Effector memory CD4-positive, alpha-beta T cell (primary cell): ENCODE results near the gene PCSK5.
"Not testable (repeated sequence)": the region's sequence is repeated elsewhere in the genome, so short reads cannot be mapped to it uniquely, and the experiment has no call there.

Source experiments
- DNase-seq, 3 donors: peaks; one replicate each; pipeline ENCODE4 v3.0.0-alpha.2; 2020
- H3K27ac ChIP-seq: 2 replicates; pipeline ENCODE4 v1.7.0; 2013; ENCODE audit warnings: mild to moderate bottlenecking, low read length, moderate library complexity; ENCODE audit not compliant: insufficient read depth, poor library complexity, severe bottlenecking
- H3K27me3 ChIP-seq: replicated peaks from 2 replicates; pipeline ENCODE4 v1.7.0; 2013; ENCODE audit warnings: mild to moderate bottlenecking, low read length; ENCODE audit not compliant: insufficient read depth, control insufficient read depth, poor library complexity, severe bottlenecking
- H3K36me3 ChIP-seq: 2 replicates; pipeline ENCODE4 v1.7.0; 2013; ENCODE audit warnings: mild to moderate bottlenecking, low read length, moderate library complexity; ENCODE audit not compliant: control insufficient read depth, insufficient read depth
- H3K4me1 ChIP-seq: 2 replicates; pipeline ENCODE4 v1.7.0; 2013; ENCODE audit warnings: low read length, mild to moderate bottlenecking; ENCODE audit not compliant: control insufficient read depth, insufficient read depth, poor library complexity, severe bottlenecking
- H3K4me3 ChIP-seq: 2 replicates; pipeline ENCODE4 v1.7.0; 2013; ENCODE audit warnings: low read length, low read depth, mild to moderate bottlenecking; ENCODE audit not compliant: insufficient read depth, poor library complexity, severe bottlenecking
- H3K9me3 ChIP-seq: 2 replicates; pipeline ENCODE4 v1.7.0; 2013; ENCODE audit warnings: mild to moderate bottlenecking, low read length, moderate library complexity; ENCODE audit not compliant: control insufficient read depth

The PCSK5 gene

GRCh38 chr9:75900893-75901524 is 10.5 kb downstream of the PCSK5 start:
- H3K36me3 ChIP-seq, H3K4me3 ChIP-seq, DNase-seq: not testable (repeated sequence)

DNA sequence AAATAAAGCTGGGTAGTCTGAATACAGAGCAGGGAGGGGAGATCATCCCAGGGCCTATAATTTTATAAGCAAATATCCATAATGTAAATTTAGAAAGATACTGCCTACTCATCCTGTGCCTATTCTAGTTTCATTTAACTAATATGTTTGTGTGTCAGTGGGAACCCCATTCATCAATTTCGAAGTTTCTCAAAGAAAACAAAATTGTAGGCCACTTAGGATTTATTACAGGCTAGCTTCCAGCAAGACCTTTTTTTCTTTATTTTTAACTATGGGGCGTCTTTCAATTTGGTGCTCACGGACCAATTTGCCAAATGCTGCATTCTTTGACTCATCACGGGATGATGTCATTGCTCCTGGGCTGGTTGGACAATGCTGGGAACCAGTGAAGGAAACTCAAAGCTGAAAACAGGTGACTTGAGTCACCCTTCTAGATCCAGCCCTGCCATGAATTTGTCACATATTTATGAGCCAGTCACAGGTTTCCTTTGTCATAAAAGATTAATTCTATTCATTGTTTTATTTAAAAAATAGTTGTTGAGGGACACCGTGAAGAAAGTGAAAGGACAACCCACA is 13.4 kb downstream of the PCSK5 start:
- no peaks in the 10 kb centered on the region for H3K36me3 ChIP-seq
- no peak for DNase-seq
- no peaks in the 10 kb centered on the region for H3K4me1 ChIP-seq
- H3K9me3 ChIP-seq: no peaks in the 10 kb centered on the region
- H3K27me3 ChIP-seq: no peaks in the 10 kb centered on the region
- no peak overlapping the region for H3K4me3 ChIP-seq
- no peak overlapping the region for H3K27ac ChIP-seq

More at GRCh38 chr9:75900893-75901524, 10.5 kb downstream of the PCSK5 start:
- H3K4me1 ChIP-seq, H3K27me3 ChIP-seq, H3K9me3 ChIP-seq, H3K27ac ChIP-seq: not testable (repeated sequence)

GRCh38 chr9:75904364-75904763 is 13.9 kb downstream of the PCSK5 start:
- Histone ChIP-seq H3K4me1 (no peaks in the 10 kb centered on the region), H3K27me3 (no peaks in the 10 kb centered on the region), H3K4me3 (no peak overlapping the region), H3K36me3 (no peaks in the 10 kb centered on the region), H3K9me3 (no peaks in the 10 kb centered on the region), H3K27ac (no peak overlapping the region)
- DNase-seq: no peak

DNA sequence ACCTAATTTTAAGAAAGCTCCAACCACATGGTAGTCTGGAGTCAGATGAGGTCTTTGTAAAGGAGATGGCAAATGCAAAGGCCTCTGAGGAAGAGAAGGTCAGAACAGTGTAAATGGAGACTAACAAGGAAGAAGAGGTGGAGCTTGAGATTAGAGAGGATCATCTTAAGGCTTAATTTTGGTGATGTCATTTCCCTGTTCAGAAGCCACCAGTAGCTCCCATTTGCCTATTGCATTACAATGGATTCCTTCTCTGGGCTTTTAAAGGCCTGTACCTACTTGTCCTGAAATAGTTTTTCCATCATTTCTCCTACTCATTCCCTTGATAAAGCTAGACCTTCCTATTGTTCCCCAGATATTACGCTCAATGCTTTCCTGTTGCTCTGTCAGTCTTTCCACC is 16.1 kb downstream of the PCSK5 start:
- no peak for DNase-seq
- no peaks in the 10 kb centered on the region for H3K27me3 ChIP-seq
- no peaks in the 10 kb centered on the region for H3K4me1 ChIP-seq
- H3K4me3 ChIP-seq: no peak overlapping the region
- H3K9me3 ChIP-seq: no peaks in the 10 kb centered on the region
- no peak overlapping the region for H3K27ac ChIP-seq
- no peaks in the 10 kb centered on the region for H3K36me3 ChIP-seq

DNA sequence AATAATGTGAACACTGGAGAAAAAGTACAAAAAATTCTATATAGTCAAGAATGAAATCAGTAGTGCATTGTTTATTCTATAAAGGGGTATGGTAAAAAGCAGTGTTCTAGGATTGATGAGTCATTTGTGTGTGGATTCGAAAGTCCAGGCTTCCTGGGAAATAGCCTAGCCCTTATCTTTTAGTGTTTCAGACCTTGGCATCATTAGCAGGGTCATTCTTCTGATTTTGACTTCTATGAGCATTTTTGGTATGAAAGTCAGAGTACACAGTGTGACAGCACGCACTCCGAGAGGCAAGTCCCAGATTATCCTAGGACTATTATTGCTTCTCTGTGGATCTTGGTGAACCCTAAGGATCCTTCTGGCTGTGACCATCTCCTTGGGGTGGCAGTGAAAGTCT is 16.9 kb downstream of the PCSK5 start:
- DNase-seq: no peak
- no peaks in the 10 kb centered on the region for H3K4me1 ChIP-seq
- no peaks in the 10 kb centered on the region for H3K36me3 ChIP-seq
- H3K9me3 ChIP-seq: no peaks in the 10 kb centered on the region
- no peak overlapping the region for H3K4me3 ChIP-seq
- H3K27me3 ChIP-seq: no peaks in the 10 kb centered on the region
- H3K27ac ChIP-seq: no peak overlapping the region

- Histone ChIP-seq H3K27me3 (no peaks in the 10 kb centered on the region), H3K36me3 (no peaks in the 10 kb centered on the region), H3K4me3 (no peak overlapping the region), H3K27ac (no peak overlapping the region), H3K9me3 (no peaks in the 10 kb centered on the region), H3K4me1 (no peaks in the 10 kb centered on the region)
- no peak for DNase-seq
These were observed 17.4 kb downstream of the PCSK5 start for GRCh38 chr9:75907923-75908322.

DNA sequence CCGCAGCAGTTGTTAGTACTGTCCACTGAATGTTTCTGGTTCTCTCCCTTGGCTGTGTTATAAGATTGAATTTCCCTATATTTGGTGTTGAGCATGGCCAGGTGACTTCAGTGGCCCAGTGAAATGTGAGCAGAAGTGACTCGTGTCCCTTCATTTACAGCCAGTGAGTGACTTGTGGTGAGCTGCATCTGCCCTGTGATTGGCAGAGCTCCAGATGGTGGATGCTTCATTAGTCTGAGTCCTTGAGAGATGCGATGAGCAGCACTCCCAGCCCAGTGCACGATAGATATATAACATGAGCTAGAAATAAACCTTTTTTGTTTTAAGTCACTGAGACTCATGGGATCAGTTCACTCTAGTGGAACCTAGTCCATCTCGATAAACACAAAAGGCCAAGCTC is 19.3 kb downstream of the PCSK5 start:
- Histone ChIP-seq H3K27ac (no peak overlapping the region), H3K4me1 (no peaks in the 10 kb centered on the region), H3K9me3 (no peaks in the 10 kb centered on the region), H3K36me3 (no peaks in the 10 kb centered on the region), H3K27me3 (no peaks in the 10 kb centered on the region), H3K4me3 (no peak overlapping the region)
- DNase-seq: no peak

GRCh38 chr9:75910731-75911130 is 20.3 kb downstream of the PCSK5 start:
- H3K4me3 ChIP-seq: no peak overlapping the region

GRCh38 chr9:75911390-75911789 is 20.9 kb downstream of the PCSK5 start:
- no peaks in the 10 kb centered on the region for H3K36me3 ChIP-seq
- H3K4me3 ChIP-seq: no peak overlapping the region

More at GRCh38 chr9:75910731-75911130, 20.3 kb downstream of the PCSK5 start:
- H3K27me3 ChIP-seq: no peaks in the 10 kb centered on the region
- H3K36me3 ChIP-seq: no peaks in the 10 kb centered on the region
- H3K27ac ChIP-seq: no peak overlapping the region
- H3K9me3 ChIP-seq: no peaks in the 10 kb centered on the region
- DNase-seq: no peak
- no peaks in the 10 kb centered on the region for H3K4me1 ChIP-seq

DNA sequence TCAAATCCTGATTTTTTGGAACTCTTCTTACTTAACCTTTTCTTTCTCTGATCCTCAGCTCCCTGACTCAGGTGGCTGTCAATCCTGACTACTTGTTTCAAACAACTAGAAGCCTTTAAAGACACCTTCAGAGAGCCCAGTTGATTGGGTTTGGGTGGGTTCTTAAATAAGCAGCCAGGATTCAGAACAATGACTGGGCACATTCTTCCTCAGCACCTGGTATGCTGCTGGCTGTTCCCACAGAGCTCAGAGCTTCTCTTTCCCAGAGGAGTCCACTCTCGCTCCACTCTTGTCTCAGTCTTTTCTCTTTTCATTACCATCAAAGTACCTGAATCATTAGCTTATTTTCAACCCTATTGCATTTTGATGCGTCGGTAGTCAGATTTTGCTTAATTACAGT is 22.5 kb downstream of the PCSK5 start:
- H3K9me3 ChIP-seq: no peaks in the 10 kb centered on the region
- DNase-seq: no peak
- H3K36me3 ChIP-seq: no peaks in the 10 kb centered on the region
- no peak overlapping the region for H3K27ac ChIP-seq
- H3K4me3 ChIP-seq: no peak overlapping the region
- no peaks in the 10 kb centered on the region for H3K27me3 ChIP-seq
- no peaks in the 10 kb centered on the region for H3K4me1 ChIP-seq

More at GRCh38 chr9:75911390-75911789, 20.9 kb downstream of the PCSK5 start:
- no peak overlapping the region for H3K27ac ChIP-seq
- DNase-seq: no peak
- no peaks in the 10 kb centered on the region for H3K4me1 ChIP-seq
- no peaks in the 10 kb centered on the region for H3K9me3 ChIP-seq
- no peaks in the 10 kb centered on the region for H3K27me3 ChIP-seq
